K562 (cell line): ENCODE results near the gene FILIP1L. TPM values are rescaled to one million over a fixed set of nuclear protein-coding genes. Genes with fewer than 3 reads are reported as not detected.

Experiments used
- BCOR ChIP-seq: fragments of 450-650 bp; IDR thresholded peaks from 2 replicates; pipeline ENCODE4 v1.6.1; 2016
- E4F1 ChIP-seq: fragments of 250-450 bp; sonication (Bioruptor Pico); IDR thresholded peaks from 2 replicates; pipeline ENCODE4 v1.5.0; 2021; ENCODE audit warnings: mild to moderate bottlenecking, borderline replicate concordance
- EHMT2 ChIP-seq: fragments of 450-650 bp; IDR thresholded peaks from 2 replicates; pipeline ENCODE4 v1.6.1; 2018; ENCODE audit warnings: antibody characterized with exemption
- EP300 ChIP-seq: IDR thresholded peaks from 2 replicates; pipeline ENCODE4 v1.6.1; 2012; ENCODE audit warnings: low read length, improper control_type of control experiment
- HLTF ChIP-seq: fragments of 450-650 bp; IDR thresholded peaks from 2 replicates; pipeline ENCODE4 v1.6.1; 2016
- ILK ChIP-seq: fragments of 450-650 bp; IDR thresholded peaks from 2 replicates; pipeline ENCODE4 v1.6.1; 2016; ENCODE audit warnings: missing genetic modification characterization, low read depth, mild to moderate bottlenecking, missing compliant biosample characterization, moderate library complexity, borderline replicate concordance
- SUPT5H ChIP-seq: fragments of 450-650 bp; IDR thresholded peaks from 2 replicates; pipeline ENCODE4 v1.6.1; 2016
- TEAD4 ChIP-seq, 2 experiments: sonication (generic) in 1 of 2; formaldehyde crosslinking in 1 of 2; IDR thresholded peaks; 2 replicates each; pipeline versions ENCODE4 v1.6.1 to v1.8.0; 2012 to 2022; ENCODE audit warnings: borderline replicate concordance in 1 of 2, inconsistent platforms in 1 of 2, low read length in 1 of 2, mild to moderate bottlenecking in 1 of 2, missing genetic modification reagents in 1 of 2
- ZBTB40 ChIP-seq, 2 experiments: fragments of 450-650 bp in 1 of 2; sonication (generic) in 1 of 2; formaldehyde crosslinking in 1 of 2; IDR thresholded peaks; 2 replicates each; pipeline versions ENCODE4 v1.7.1 to v1.9.0; 2016 to 2022; ENCODE audit warnings: inconsistent platforms in 1 of 2, mild to moderate bottlenecking in 1 of 2, missing genetic modification reagents in 1 of 2
- ZNF518B ChIP-seq: fragments of 250-450 bp; sonication (Bioruptor Pico); IDR thresholded peaks from 2 replicates; pipeline ENCODE4 v1.5.0; 2021; ENCODE audit warnings: mild to moderate bottlenecking, moderate library complexity
- polyA plus RNA-seq, 8 experiments: library from polyadenylated mRNA; depleted of rRNA in 4 of 8; stranded (reverse) in 5 of 8; unstranded in 3 of 8; fragments of >200 nt; fragmentation: Nextera tagmentation in 2 of 8; fragmentation: Illumina TruSeq in 1 of 8; extraction: Ambion mirVana in 2 of 8; extraction: Trizol in 1 of 8; gene quantifications; 2 replicates each; pipeline versions ENCODE4 v1.2.1 to v1.2.3, GENCODE V29; 2011 to 2014; ENCODE audit warnings: inconsistent platforms in 1 of 8, missing spikeins in 1 of 8
- total RNA-seq, 7 experiments: library from RNA; depleted of rRNA in 6 of 7; stranded (reverse); fragments of >200 nt in 6 of 7; fragmentation: Illumina TruSeq in 2 of 7; extraction: Trizol in 2 of 7; gene quantifications; 2 replicates each; pipeline versions ENCODE4 v1.2.1 to v1.2.3, GENCODE V29; 2011 to 2021; ENCODE audit warnings: low replicate concordance in 1 of 7

FILIP1L gene
- total and polyA plus RNA-seq, 9 of the 15 experiments (the other 6 are each of a cell fraction or from before 2014, with no cell fraction given), result 0.50 to 2.1 (median 1.1) TPM

GRCh38 chr3:100089812-100090668, 24.3 kb downstream of the FILIP1L start (continued):
- TF ChIP-seq E4F1 (no peak), BCOR (no peak), EP300 (peak; percentile 78; the same call in 1 of the 2 replicates), HLTF (no peak), ILK (tag) (no peak), ZBTB40 (IDR thresholded peaks at IDR 0.05) (no peak), ZBTB40 (CRISPR knock-in tag; IDR thresholded peaks at IDR 0.05) (no peak), ZNF518B (CRISPR knock-in tag) (no peak), TEAD4 (IDR thresholded peaks at IDR 0.05; ENCODE audit: low read length) (peak; percentile 68), TEAD4 (CRISPR knock-in tag; IDR thresholded peaks at IDR 0.05; ENCODE audit: borderline replicate concordance) (no peak), EHMT2 (0 out of 2 replicates have a peak, but pooled peaks have one; percentile 30), SUPT5H (no peak)
